ENCODE results near the gene PRSS38.
A peak's percentile ranks its signal among the peaks of the same experiment; 100 is the strongest.

Gene PRSS38

DNA sequence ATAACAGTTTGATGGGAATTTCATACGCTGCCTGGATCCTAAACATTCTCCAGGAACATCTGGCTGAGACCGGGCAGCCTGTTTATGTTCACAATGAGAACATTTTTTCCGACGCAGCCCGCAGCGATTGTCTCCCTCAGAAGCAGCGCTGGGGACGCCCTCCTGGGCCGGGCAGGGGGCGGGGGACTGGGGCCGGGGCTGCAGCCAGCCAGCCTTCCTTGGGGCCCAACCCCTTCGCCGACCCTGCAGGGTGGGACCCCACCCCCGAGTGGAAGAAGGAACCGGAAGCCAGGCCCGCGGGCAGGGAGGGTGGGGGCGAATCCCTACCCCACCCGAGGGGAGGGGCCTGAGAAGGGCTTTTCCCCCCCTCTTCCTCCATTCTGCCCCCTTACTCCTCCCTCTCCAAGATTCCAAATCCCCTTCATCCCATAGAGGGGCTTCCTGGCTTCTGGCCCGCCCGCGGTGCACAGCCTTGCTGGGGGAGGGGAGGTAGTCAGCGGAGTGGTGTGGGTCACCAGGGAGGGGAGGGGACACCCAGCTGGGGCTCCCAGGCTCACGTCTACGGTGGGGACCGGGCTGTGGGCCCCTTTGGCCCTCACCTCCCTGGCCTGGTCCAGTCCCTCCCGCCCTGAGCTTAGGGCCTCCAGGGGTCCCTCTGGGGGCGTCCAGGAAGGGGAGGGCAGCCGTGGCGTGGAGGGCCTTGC is 71.7 kb downstream of the PRSS38 start:
- DNase-seq = peak; percentile 26 to 36

DNA sequence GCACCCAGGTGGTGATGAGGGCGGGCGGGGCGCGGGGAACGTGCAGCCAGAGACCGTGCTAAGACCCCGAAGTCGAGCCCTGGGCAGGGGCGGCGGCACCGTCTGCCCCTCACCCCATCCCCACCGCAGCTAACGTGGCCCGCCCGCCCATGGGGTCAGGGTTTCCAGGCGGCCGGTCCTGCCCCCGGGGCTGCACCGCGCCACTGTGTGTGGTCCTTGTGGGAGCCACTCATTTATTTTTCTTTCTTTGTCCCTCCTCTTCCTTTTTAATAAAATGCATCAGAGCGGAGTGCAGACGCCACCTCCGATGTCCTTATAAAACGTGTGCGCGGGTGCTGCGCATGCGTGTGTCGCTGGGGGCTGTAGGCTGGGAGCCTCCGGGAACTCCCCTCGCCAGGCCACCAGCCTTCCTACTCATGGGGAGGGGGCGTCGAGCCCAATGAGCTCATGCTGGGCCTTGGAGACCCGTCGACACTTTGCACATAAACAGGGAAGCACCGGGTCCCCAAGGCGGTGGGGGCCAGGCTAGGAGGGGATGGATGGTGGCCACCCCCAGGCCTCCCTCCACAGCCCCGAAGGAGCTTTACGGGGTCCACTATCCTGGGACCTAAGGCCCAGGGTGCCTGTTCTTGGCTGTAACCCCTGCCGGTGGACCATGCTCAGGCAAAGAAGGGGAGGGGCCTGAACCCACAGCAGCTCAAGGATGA is 72.4 kb downstream of the PRSS38 start:
- peak; percentile 31 to 34 for DNase-seq

DNA sequence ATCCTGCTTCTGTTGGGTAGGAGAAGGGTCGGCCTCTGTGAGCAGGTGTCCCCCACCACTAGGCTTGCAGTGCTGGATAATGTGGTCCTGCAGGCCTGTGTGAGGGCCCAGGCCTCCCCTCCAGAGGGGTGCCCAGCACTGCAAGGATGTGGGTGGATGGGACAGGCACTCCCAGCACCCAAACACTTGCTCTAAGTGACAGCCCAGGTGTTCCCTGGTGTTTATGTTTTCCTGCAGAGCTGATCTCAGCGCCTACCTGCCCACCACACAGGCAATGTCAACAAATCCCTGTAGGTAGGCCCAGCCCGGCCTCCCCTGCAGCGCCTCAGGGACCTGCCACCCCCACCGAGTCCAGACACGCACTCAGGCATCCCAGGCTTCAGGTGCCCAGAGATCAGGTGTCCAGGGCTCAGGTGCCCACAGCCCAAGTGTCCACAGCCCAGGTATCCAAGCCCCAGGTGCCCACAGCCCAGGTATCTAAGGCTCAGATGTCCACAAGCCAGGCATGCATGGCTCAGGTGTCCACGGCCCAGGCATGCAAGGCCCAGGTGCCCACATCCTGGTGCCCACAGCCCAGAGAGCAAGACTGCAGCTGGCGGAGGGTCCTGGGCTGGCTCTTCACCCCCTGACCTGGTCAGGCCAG is 73.0 kb downstream of the PRSS38 start:
- DNase-seq = no peak

DNA sequence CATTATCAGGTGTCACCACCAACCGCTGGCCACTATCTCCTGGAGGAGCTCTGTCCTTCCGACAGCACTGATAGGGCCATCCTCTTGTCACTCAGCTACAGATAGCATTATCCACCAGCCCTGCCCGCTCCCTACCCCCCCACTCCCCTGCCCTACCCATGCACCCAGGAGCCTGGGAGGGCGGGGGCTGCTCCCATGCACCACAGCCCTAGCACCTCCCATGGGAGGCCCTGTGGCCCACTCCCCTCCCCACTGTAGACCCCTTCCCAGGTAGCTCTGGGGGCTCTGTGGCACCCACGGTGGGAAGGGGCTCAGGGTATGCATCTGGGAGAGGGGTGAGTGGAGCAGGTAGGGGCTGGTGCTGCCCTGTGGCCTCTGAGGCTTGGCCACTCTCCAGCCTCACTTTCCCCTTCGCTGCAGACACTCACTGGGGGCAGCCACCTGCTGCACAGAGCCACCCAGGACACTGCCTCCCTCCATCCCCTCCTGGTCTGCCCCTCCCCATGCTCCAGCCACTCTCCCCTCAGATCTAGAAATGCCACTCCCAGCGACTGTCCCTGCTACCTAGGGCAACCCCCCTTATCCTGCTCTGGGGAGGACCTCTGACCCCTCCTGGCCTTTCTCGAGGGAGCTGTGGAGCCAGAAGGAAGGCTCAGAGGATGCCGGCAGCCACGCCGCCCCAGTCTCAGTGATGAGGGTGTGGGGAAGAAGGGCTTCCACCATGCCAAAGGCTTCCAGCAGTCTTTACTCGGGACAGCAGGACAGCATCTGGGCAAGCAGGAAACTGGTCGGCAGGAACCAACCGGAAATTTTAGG is 73.8 kb downstream of the PRSS38 start:
- no peak for DNase-seq

DNA sequence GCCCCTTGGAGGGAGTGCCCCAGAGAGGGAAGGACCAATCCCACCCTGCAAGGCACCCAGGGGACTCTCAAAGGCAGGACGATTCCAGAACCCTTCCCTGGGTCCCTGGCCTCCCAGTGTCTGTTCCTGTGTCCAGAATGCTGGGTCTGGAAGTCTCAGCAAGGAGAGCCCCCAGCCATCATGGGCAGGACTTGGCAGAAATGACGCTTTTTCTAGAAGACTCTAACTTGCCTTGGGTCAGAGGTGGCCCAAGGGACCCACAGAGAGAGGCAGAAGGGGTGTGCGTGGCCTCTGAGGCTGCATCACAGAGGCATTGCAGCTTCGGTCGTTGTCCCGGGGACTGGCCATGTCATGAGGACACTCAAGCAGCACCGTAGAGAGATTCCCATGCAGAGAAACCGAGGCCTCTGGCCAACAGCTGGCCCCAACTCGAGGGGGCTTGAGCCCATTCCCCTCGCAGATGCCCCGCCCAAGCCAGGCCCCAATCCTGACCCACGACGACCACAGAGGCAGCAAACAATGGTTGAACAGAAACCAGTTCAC is 74.5 kb downstream of the PRSS38 start:
- no peak for DNase-seq

DNA sequence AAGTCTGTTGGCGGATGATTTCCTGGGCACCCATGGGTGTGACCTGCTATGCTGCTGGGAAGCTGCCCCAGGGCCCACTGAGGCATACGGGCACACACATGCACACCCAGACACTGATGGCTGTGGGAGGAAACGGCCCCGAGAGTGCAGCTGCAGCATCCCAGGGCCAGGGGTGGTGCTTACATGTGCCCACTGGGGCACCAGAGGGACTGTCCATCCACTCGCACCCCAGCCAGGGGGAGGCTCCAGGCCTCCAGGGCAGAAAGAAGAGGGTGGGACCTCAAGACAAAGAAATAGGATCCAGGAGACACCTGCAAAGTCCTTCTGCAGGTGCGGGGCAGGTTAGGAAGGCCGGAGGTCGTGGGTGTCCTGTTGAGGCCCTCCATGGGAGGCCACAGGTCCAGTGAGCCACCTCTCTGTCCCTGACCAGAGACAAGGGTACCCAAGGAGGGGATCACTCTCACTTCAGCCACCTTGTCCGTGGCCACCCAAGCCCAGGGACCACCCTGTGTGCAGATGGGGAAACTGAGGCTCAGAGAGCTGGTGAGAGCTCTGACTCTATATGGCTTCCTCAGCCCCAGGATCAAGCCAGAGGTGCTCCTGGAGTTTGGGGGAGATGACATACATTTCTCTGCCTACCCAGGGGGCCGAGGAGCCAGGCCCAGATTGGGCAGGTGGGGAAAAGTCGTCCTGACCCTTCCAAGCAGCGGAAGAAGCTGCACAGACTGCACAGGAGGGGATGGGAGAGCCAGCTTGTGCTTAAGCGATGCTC is 75.2 kb downstream of the PRSS38 start:
- no peak for DNase-seq

DNA sequence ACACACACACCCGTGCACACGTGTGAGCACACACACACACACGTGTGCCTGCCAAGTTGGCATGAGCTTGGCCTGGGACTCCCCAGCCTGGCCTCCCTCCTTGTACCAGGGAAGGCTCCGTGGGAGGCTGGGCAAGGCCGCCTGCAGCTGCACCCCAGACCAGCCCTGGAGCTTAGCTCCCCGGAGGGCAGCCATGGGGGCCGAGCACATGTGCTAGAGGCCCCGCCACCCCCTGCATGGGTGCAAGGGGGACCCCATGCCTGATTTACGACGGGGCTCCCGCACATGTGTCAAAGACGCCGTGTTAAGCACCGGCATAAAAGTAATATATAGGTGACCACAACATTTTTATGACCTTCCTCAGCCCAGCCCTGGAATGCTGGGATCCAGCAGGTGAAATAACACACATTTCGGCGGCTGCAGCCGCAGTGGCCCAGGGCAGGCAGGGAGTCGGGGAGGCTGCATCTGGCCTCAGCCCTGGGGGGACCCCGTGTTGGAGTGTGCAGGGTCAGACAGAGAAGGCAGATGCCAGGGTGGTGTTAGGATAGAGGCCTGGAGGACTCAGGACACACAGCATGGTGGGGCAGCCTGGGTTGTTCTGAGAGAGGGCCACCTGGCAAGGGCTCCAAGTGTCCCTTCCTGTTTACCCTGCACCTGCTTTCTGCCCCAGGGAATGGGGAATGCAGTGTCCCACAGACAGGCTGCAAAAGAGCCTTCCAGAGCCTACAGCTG is 75.9 kb downstream of the PRSS38 start:
- no peak for DNase-seq

DNA sequence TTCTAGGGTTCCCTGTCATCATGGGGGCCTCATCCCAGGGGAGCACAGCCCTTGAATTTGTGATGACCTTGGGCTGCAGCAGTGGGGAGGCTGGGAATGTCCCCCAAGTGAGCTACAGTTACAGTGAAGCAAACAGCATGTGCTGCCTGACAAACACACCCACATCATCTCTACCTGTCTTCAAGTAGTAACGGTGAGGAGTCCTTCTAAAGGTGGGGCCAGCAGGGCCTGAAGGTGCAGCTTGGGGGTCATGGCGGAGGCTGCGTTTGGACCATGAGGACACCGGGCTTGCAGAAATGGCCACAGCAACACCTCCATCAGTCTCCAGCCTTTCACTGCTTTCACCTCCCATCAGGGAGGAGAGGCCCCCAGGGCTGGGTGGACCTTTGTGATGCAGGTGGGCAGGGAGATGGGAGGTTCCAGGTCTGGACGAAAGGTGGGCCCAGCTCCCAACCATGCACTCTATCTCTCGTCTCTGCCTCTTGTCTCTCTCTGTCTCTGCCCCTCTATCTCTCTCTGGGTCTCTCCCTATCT is 76.5 kb downstream of the PRSS38 start:
- DNase-seq = no peak

DNA sequence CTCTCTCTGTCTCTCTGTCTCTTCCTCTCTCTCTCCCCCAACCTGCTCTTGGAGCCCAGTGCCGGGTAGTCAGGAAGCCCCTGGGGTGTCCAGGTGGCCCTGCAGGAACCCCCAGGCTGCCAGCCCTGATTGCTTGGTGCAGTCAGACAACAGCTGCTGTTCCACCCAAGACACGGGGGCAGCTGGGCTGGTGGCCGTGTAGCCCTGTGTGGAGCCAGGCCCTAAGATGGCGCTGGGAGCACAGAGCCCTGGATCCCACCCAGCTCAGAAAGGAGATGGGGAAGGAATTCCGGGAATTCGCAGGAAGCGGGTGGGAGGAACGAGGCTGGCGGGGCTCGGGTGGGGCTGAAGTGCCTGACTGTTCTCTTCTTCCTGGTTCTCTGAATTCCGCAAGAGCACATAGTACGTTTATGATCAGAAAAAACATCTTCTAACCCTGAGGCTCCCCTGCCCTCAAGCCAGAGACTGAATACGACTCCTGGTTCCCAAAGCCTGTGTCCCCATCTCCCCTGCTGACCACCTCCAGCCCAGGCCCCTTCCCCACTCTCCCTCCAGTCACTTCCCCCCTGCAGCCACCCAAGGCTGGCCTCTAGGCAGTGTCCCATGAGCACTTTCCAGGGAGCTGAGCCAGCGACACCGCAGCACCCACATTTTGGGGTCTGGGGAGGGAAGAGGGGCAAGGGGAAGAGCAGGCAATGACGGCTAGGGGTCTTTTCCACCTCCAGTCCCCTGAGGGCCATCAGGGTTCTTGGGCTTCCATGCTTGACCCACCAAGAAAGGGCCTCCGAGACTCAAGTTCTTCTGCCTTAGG is 77.2 kb downstream of the PRSS38 start:
- peak in 1 of 2 experiments; percentile 0 for DNase-seq

DNA sequence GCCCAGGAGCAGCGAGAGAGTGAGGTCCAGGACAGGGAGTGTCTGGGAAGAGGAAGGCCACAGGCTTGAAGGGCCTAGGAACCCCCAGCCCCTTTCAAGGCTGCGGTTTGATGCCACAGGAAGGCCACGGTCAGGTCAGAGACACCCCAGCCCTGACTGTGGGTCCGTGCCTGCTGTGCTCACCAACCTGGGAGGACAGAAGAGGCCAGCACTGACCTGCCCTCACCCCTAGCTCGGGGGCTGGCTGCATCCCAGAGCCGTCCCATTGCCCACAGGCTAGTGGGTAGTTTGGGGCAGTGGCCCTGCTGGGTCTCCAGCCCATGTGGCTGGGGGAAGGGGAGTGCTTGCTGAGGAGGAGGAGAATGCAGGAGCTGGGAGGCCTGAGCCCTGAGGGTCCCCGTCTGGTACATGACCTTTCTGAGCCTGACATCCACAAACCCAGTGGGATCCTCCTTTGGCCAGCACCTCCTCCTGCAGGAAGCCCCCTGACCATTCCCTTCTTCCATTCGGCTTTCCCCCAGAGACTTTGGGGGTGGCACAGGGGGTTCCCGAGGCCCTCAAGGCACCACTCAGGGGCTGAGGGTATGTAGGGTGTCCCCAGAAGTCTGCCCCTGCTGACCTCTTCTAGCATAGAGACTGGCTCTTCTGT is 77.9 kb downstream of the PRSS38 start:
- DNase-seq = no peak

DNA sequence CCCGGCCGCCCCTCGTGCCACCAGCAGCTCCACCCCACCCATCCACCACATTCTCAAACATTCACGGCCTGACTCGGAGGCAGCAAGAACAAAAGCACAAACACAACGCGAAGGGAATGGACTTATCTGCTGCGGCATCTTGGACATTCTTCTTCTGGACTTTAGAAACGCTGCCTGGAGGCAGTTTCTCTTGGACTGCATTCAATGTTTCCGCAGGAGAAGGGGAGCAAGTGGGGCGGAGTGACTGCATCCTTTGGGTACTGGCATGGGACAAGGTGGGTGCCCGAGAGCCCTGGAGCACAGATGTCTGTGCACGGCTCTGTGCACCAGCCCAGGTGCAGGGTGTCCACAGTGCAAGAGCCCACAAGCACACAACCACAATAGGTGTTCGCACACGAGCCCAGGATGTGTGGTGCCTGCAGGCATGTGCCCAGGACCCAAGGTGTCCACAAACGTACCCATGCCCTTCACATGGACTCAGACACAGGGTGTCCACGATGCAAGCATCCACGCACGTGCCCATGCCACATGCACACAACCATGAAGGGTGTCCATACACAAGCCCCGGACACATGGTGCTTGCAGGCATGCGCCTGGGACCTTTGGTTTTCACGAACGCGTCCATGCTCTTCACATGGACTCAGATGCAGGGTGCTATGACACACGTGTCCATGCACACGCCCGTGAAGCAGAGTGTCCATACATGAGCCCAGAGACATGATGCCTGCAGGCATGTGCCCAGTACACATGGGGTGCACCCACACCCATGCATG is 78.7 kb downstream of the PRSS38 start:
- peak in 1 of 2 experiments; percentile 1 for DNase-seq

DNA sequence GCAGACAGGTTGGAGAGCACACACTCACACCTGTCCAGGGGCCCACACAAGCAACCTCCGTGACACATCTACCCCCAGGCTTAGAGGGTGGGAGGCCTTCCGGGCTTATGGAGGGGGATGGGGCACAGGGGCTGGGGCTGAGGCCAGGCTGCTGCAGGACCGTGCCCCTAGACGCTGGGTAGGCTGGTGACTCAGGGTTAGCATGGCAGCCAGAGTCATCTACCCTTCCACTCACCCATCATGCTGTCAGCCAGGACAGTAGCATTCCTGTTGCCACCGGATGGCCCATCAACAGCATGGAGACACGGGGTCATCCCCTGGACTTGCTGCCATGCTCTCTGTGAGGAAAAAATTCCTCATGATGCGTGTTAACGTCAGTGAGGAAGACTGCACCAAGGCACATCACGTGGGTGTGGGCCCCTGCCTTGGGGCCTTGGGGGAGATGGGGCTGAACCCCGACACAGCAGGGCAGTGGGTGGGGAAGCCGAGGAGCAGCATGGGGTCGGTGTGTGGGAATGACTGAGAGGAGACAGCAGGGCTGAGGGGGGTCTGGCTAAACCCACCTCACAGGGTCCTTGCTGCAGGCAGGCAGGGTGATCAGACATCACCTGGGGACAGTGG is 79.5 kb downstream of the PRSS38 start:
- DNase-seq = peak in 1 of 2 experiments; percentile 1

All from stimulated activated CD4-positive, alpha-beta T cell treated with anti-CD3 and anti-CD28 coated beads, Interleukin-4, amount 100 ng/mL, for 4 hours (primary cell).